HepG2 (cell line): Measurements from ENCODE around the gene SLC12A3. TPM values are rescaled to one million over a fixed set of nuclear protein-coding genes. Genes with fewer than 3 reads are reported as not detected.

ENCODE experiments used
- FOSL2 ChIP-seq: sonication (generic); formaldehyde crosslinking; IDR thresholded peaks from 2 replicates; pipeline ENCODE4 v1.4.0; 2020; ENCODE audit warnings: missing genetic modification reagents
- FOXK1 ChIP-seq: sonication (generic); formaldehyde crosslinking; IDR thresholded peaks from 2 replicates; pipeline ENCODE4 v1.4.0; 2020; ENCODE audit warnings: low read depth, missing genetic modification reagents, borderline replicate concordance
- GATA4 ChIP-seq: sonication (generic); IDR thresholded peaks from 2 replicates; pipeline ENCODE4 v1.6.1; 2016; ENCODE audit warnings: antibody characterized with exemption, low read depth, borderline replicate concordance
- MLLT10 ChIP-seq: sonication (generic); formaldehyde crosslinking; IDR thresholded peaks from 2 replicates; pipeline ENCODE4 v1.4.0; 2020; ENCODE audit warnings: missing genetic modification reagents
- SIX1 ChIP-seq: sonication (generic); formaldehyde crosslinking; IDR thresholded peaks from 2 replicates; pipeline ENCODE4 v1.4.0; 2020; ENCODE audit warnings: missing genetic modification reagents, borderline replicate concordance
- ZNF317 ChIP-seq: sonication (generic); formaldehyde crosslinking; IDR thresholded peaks from 2 replicates; pipeline ENCODE4 v1.5.0; 2020; ENCODE audit warnings: mild to moderate bottlenecking, missing genetic modification reagents
- ZNF552 ChIP-seq: sonication (generic); formaldehyde crosslinking; IDR thresholded peaks from 2 replicates; pipeline ENCODE4 v1.9.0; 2022; ENCODE audit warnings: missing genetic modification reagents, mild to moderate bottlenecking, borderline replicate concordance
- ZNF556 ChIP-seq: sonication (generic); formaldehyde crosslinking; IDR thresholded peaks from 2 replicates; pipeline ENCODE4 v1.4.0; 2020; ENCODE audit warnings: mild to moderate bottlenecking, missing genetic modification reagents, borderline replicate concordance
- ZNF616 ChIP-seq: sonication (generic); formaldehyde crosslinking; IDR thresholded peaks from 2 replicates; pipeline ENCODE4 v1.5.0; 2020; ENCODE audit warnings: low read depth, mild to moderate bottlenecking, missing genetic modification reagents
- ZNF652 ChIP-seq: IDR thresholded peaks from 2 replicates; pipeline ENCODE4 v1.6.1; 2016; ENCODE audit warnings: low read depth, borderline replicate concordance
- ZNF75D ChIP-seq: sonication (generic); formaldehyde crosslinking; IDR thresholded peaks from 2 replicates; pipeline ENCODE4 v1.8.1; 2023; ENCODE audit warnings: missing genetic modification reagents, mild to moderate bottlenecking, borderline replicate concordance
- ZSCAN20 ChIP-seq: sonication (generic); formaldehyde crosslinking; IDR thresholded peaks from 2 replicates; pipeline ENCODE4 v1.4.0; 2020; ENCODE audit warnings: missing genetic modification reagents, mild to moderate bottlenecking, borderline replicate concordance
- ZSCAN29 ChIP-seq: sonication (generic); formaldehyde crosslinking; conservative IDR thresholded peaks from 2 replicates; pipeline ENCODE4 v1.4.0; 2020; ENCODE audit warnings: mild to moderate bottlenecking, missing genetic modification reagents
- ZSCAN9 ChIP-seq: IDR thresholded peaks from 2 replicates; pipeline ENCODE4 v1.6.1; 2016; ENCODE audit warnings: borderline replicate concordance
- polyA plus RNA-seq, 8 experiments: library from polyadenylated mRNA; depleted of rRNA in 3 of 8; stranded (reverse) in 7 of 8; unstranded in 1 of 8; fragments of >200 nt; fragmentation: Illumina TruSeq in 4 of 8; extraction: Trizol in 4 of 8; gene quantifications; 2 replicates each; pipeline versions ENCODE4 v1.2.1 to v1.2.3, GENCODE V29; 2011 to 2016; ENCODE audit warnings: low read depth in 4 of 8, missing spikeins in 1 of 8, mixed read lengths in 1 of 8; ENCODE audit not compliant: insufficient read depth in 1 of 8
- total RNA-seq, 5 experiments: library from RNA; depleted of rRNA; stranded (reverse); fragments of >200 nt; fragmentation: Illumina TruSeq; extraction: Trizol; gene quantifications; 2 replicates each; pipeline ENCODE4 v1.2.3, GENCODE V29; 2016; ENCODE audit warnings: low read depth in 1 of 5
- TF ChIP-seq, protein P1 (sequence below): sonication (generic); formaldehyde crosslinking; conservative IDR thresholded peaks from 2 replicates; pipeline ENCODE4 v1.5.0; 2020; ENCODE audit warnings: missing genetic modification reagents
- TF ChIP-seq, protein P2 (sequence below): sonication (generic); formaldehyde crosslinking; conservative IDR thresholded peaks from 2 replicates; pipeline ENCODE4 v1.8.0; 2022; ENCODE audit warnings: low read depth, missing genetic modification reagents
- TF ChIP-seq, protein P3 (sequence below): sonication (generic); formaldehyde crosslinking; IDR thresholded peaks from 2 replicates; pipeline ENCODE4 v1.4.0; 2020; ENCODE audit warnings: missing genetic modification reagents
- TF ChIP-seq, protein P4 (sequence below): sonication (generic); formaldehyde crosslinking; IDR thresholded peaks from 2 replicates; pipeline ENCODE4 v1.5.0; 2020; ENCODE audit warnings: missing genetic modification reagents, mild to moderate bottlenecking, borderline replicate concordance
- TF ChIP-seq, protein P5 (sequence below): sonication (generic); formaldehyde crosslinking; IDR thresholded peaks from 2 replicates; pipeline ENCODE4 v1.5.0; 2020; ENCODE audit warnings: mild to moderate bottlenecking, missing genetic modification reagents
- TF ChIP-seq, protein P6 (sequence below): sonication (generic); formaldehyde crosslinking; IDR thresholded peaks from 2 replicates; pipeline ENCODE4 v1.5.0; 2020; ENCODE audit warnings: mild to moderate bottlenecking, missing genetic modification reagents

Gene SLC12A3
- total and polyA plus RNA-seq, 2 of the 13 experiments (the other 11 are each of a cell fraction or from before 2014, with no cell fraction given): 6.2 TPM; not detected in 1

DNA sequence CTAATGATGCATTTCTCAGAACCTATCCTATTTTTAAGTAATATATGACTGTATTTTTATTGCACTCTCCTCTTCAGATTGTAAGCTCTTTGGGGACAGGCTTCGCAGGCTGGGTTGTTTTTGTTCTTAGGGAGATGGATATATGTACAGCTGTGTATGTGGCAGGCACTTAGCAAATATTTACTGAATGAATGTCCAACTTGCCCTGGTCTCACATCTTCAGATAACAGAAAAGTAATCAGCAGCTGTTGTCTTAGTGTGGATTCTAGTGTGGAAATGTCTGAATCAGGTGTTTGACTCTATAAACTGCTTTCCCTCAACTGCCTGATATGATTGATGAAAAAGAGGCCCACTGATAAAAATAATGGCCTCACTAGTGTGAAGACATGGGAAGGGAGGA, 47.1 kb upstream of the SLC12A3 start (continued):
- TF ChIP-seq, protein P1, sequence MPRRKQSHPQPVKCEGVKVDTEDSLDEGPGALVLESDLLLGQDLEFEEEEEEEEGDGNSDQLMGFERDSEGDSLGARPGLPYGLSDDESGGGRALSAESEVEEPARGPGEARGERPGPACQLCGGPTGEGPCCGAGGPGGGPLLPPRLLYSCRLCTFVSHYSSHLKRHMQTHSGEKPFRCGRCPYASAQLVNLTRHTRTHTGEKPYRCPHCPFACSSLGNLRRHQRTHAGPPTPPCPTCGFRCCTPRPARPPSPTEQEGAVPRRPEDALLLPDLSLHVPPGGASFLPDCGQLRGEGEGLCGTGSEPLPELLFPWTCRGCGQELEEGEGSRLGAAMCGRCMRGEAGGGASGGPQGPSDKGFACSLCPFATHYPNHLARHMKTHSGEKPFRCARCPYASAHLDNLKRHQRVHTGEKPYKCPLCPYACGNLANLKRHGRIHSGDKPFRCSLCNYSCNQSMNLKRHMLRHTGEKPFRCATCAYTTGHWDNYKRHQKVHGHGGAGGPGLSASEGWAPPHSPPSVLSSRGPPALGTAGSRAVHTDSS (CRISPR knock-in tag): no peak
- TF ChIP-seq ZNF317 (0 out of 2 replicates have a peak, but pooled peaks have one; percentile 13), ZSCAN29 (CRISPR knock-in tag) (0 out of 2 replicates have a peak, but pooled peaks have one; percentile 47), ZNF552 (CRISPR knock-in tag) (no peak), ZNF75D (CRISPR knock-in tag) (no peak), ZNF652 (peak; percentile 35; the same call in 1 of the 2 replicates), ZSCAN9 (CRISPR knock-in tag) (no peak; the same call in 1 of the 2 replicates), SIX1 (CRISPR knock-in tag) (peak; percentile 36; the same call in 1 of the 2 replicates), ZNF616 (no peak), FOSL2 (peak; percentile 82), MLLT10 (no peak), FOXK1 (peak; percentile 92), ZSCAN20 (CRISPR knock-in tag) (no peak; the same call in 1 of the 2 replicates), ZNF556 (CRISPR knock-in tag) (no peak), GATA4 (peak; percentile 89)
- TF ChIP-seq, protein P2, sequence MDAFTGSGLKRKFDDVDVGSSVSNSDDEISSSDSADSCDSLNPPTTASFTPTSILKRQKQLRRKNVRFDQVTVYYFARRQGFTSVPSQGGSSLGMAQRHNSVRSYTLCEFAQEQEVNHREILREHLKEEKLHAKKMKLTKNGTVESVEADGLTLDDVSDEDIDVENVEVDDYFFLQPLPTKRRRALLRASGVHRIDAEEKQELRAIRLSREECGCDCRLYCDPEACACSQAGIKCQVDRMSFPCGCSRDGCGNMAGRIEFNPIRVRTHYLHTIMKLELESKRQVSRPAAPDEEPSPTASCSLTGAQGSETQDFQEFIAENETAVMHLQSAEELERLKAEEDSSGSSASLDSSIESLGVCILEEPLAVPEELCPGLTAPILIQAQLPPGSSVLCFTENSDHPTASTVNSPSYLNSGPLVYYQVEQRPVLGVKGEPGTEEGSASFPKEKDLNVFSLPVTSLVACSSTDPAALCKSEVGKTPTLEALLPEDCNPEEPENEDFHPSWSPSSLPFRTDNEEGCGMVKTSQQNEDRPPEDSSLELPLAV (CRISPR knock-in tag): no peak
- TF ChIP-seq, protein P3, sequence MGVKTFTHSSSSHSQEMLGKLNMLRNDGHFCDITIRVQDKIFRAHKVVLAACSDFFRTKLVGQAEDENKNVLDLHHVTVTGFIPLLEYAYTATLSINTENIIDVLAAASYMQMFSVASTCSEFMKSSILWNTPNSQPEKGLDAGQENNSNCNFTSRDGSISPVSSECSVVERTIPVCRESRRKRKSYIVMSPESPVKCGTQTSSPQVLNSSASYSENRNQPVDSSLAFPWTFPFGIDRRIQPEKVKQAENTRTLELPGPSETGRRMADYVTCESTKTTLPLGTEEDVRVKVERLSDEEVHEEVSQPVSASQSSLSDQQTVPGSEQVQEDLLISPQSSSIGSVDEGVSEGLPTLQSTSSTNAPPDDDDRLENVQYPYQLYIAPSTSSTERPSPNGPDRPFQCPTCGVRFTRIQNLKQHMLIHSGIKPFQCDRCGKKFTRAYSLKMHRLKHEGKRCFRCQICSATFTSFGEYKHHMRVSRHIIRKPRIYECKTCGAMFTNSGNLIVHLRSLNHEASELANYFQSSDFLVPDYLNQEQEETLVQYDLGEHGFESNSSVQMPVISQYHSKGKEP (CRISPR knock-in tag): no peak
- TF ChIP-seq, protein P4, sequence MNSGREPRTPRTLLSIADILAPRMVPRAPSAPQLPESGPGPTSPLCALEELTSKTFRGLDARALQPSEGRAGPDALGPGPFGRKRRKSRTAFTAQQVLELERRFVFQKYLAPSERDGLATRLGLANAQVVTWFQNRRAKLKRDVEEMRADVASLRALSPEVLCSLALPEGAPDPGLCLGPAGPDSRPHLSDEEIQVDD: no peak
- TF ChIP-seq, protein P5, sequence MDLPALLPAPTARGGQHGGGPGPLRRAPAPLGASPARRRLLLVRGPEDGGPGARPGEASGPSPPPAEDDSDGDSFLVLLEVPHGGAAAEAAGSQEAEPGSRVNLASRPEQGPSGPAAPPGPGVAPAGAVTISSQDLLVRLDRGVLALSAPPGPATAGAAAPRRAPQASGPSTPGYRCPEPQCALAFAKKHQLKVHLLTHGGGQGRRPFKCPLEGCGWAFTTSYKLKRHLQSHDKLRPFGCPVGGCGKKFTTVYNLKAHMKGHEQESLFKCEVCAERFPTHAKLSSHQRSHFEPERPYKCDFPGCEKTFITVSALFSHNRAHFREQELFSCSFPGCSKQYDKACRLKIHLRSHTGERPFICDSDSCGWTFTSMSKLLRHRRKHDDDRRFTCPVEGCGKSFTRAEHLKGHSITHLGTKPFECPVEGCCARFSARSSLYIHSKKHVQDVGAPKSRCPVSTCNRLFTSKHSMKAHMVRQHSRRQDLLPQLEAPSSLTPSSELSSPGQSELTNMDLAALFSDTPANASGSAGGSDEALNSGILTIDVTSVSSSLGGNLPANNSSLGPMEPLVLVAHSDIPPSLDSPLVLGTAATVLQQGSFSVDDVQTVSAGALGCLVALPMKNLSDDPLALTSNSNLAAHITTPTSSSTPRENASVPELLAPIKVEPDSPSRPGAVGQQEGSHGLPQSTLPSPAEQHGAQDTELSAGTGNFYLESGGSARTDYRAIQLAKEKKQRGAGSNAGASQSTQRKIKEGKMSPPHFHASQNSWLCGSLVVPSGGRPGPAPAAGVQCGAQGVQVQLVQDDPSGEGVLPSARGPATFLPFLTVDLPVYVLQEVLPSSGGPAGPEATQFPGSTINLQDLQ (CRISPR knock-in tag): no peak
- TF ChIP-seq, protein P6, sequence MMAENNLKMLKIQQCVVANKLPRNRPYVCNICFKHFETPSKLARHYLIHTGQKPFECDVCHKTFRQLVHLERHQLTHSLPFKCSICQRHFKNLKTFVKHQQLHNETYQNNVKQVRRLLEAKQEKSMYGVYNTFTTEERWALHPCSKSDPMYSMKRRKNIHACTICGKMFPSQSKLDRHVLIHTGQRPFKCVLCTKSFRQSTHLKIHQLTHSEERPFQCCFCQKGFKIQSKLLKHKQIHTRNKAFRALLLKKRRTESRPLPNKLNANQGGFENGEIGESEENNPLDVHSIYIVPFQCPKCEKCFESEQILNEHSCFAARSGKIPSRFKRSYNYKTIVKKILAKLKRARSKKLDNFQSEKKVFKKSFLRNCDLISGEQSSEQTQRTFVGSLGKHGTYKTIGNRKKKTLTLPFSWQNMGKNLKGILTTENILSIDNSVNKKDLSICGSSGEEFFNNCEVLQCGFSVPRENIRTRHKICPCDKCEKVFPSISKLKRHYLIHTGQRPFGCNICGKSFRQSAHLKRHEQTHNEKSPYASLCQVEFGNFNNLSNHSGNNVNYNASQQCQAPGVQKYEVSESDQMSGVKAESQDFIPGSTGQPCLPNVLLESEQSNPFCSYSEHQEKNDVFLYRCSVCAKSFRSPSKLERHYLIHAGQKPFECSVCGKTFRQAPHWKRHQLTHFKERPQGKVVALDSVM (CRISPR knock-in tag): no peak
